Smooth muscle cell (in vitro differentiated cells): ENCODE measurements around the gene OMG. TPM values are rescaled to one million over a fixed set of nuclear protein-coding genes. Genes with fewer than 3 reads are reported as not detected.

Experiments
- DNase-seq: peaks from one replicate; lab custom pipeline; 2025; ENCODE audit not compliant: unreplicated experiment; lab: John Stamatoyannopoulos, UW
- H2AFZ ChIP-seq: fragments of 200-600 bp; sonication (generic); 2 replicates; pipeline ENCODE4 v1.6.0; 2016; ENCODE audit warnings: antibody characterized with exemption, low read depth, mild to moderate bottlenecking
- H3F3A ChIP-seq: fragments of 200-600 bp; sonication (generic); 2 replicates; pipeline ENCODE4 v1.6.0; 2017; ENCODE audit warnings: antibody characterized with exemption, low read depth
- H3K27ac ChIP-seq: fragments of 200-600 bp; sonication (generic); 2 replicates; pipeline ENCODE4 v1.5.1; 2016; ENCODE audit warnings: low read depth, mild to moderate bottlenecking
- H3K27me3 ChIP-seq: fragments of 200-600 bp; sonication (generic); 2 replicates; pipeline ENCODE4 v1.6.1; 2016; ENCODE audit warnings: low read depth, mild to moderate bottlenecking
- H3K36me3 ChIP-seq: fragments of 200-600 bp; sonication (generic); 2 replicates; pipeline ENCODE4 v1.5.1; 2016; ENCODE audit warnings: low read depth
- H3K4me1 ChIP-seq: fragments of 200-600 bp; sonication (generic); 2 replicates; pipeline ENCODE4 v1.5.1; 2016; ENCODE audit warnings: low read depth
- H3K4me2 ChIP-seq: fragments of 200-600 bp; sonication (generic); 2 replicates; pipeline ENCODE4 v1.6.0; 2016; ENCODE audit warnings: mild to moderate bottlenecking
- H3K4me3 ChIP-seq: fragments of 200-600 bp; sonication (generic); 2 replicates; pipeline ENCODE4 v1.5.1; 2016; ENCODE audit warnings: mild to moderate bottlenecking
- H3K79me2 ChIP-seq: fragments of 200-600 bp; sonication (generic); 2 replicates; pipeline ENCODE4 v1.6.0; 2016; ENCODE audit warnings: low read depth, mild to moderate bottlenecking
- H3K9ac ChIP-seq: fragments of 200-600 bp; sonication (generic); 2 replicates; pipeline ENCODE4 v1.6.0; 2016; ENCODE audit warnings: low read depth
- H3K9me3 ChIP-seq: fragments of 200-600 bp; sonication (generic); replicated peaks from 2 replicates; pipeline ENCODE4 v1.5.1; 2016; ENCODE audit warnings: low read depth
- H4K20me1 ChIP-seq: fragments of 200-600 bp; sonication (generic); 2 replicates; pipeline ENCODE4 v1.6.0; 2016; ENCODE audit warnings: low read depth
- WGBS: methylation state at CpG from one replicate; pipeline ENCODE4 v1.1.7; 2016; ENCODE audit warnings: low lambda C conversion rate; 5-methylcytosine and 5-hydroxymethylcytosine counted together
- polyA plus RNA-seq: library from polyadenylated mRNA; unstranded; fragments of >200 nt; fragmentation: Nextera tagmentation; extraction: Ambion mirVana; gene quantifications from 2 replicates; pipeline ENCODE4 v1.2.1, GENCODE V29; 2016
- total RNA-seq: library from RNA; depleted of rRNA; stranded (reverse); fragments of >200 nt; gene quantifications from 2 replicates; pipeline ENCODE4 v1.2.3, GENCODE V29; 2014
- TF ChIP-seq, protein P1 (sequence below): fragments of 200-600 bp; sonication (generic); IDR thresholded peaks from 2 replicates; pipeline ENCODE4 v1.5.1; 2017; ENCODE audit warnings: borderline replicate concordance, mild to moderate bottlenecking, antibody characterized with exemption; ENCODE audit not compliant: insufficient read depth, poor library complexity, severe bottlenecking

OMG gene
- total and polyA plus RNA-seq, 2 experiments from 2014 or later: 0.57 TPM; not detected in 1

DNA sequence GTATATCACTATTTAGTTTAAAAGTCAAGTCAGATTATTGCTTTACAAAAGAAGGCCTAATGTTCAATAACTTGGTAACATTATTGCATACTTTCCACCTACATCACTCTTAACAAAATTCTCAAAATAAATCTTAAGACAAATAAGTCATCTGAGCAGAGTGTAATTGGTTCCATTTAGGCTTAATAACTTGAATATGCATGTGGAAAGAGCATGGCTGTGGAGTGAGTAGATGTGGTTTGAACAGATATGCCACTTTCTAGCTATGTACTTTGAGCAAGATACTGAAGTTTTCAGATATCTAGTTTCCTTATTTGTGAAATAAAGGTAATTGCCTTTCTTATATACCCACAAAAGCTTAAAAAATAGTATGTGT lies 31.1 kb upstream of the OMG start:
- peaks cover 7% of the 10 kb centered on the region for H4K20me1 ChIP-seq
- TF ChIP-seq, protein P1, sequence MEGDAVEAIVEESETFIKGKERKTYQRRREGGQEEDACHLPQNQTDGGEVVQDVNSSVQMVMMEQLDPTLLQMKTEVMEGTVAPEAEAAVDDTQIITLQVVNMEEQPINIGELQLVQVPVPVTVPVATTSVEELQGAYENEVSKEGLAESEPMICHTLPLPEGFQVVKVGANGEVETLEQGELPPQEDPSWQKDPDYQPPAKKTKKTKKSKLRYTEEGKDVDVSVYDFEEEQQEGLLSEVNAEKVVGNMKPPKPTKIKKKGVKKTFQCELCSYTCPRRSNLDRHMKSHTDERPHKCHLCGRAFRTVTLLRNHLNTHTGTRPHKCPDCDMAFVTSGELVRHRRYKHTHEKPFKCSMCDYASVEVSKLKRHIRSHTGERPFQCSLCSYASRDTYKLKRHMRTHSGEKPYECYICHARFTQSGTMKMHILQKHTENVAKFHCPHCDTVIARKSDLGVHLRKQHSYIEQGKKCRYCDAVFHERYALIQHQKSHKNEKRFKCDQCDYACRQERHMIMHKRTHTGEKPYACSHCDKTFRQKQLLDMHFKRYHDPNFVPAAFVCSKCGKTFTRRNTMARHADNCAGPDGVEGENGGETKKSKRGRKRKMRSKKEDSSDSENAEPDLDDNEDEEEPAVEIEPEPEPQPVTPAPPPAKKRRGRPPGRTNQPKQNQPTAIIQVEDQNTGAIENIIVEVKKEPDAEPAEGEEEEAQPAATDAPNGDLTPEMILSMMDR: no peak
- H3K9me3 ChIP-seq: no peaks in the 10 kb centered on the region
- H3K79me2 ChIP-seq: no peaks in the 10 kb centered on the region
- peaks cover 10% of the 10 kb centered on the region for H3F3A ChIP-seq
- no peaks in the 10 kb centered on the region for H3K27me3 ChIP-seq
- no peaks in the 10 kb centered on the region for H3K36me3 ChIP-seq
- H3K4me3 ChIP-seq: no peak overlapping the region
- H3K27ac ChIP-seq: peak overlapping the region; percentile 90
- H3K9ac ChIP-seq: peak overlapping the region; percentile 63
- H2AFZ ChIP-seq: no peak overlapping the region
- H3K4me2 ChIP-seq: peak overlapping the region; percentile 38
- no peak for DNase-seq
- H3K4me1 ChIP-seq: no peaks in the 10 kb centered on the region

DNA sequence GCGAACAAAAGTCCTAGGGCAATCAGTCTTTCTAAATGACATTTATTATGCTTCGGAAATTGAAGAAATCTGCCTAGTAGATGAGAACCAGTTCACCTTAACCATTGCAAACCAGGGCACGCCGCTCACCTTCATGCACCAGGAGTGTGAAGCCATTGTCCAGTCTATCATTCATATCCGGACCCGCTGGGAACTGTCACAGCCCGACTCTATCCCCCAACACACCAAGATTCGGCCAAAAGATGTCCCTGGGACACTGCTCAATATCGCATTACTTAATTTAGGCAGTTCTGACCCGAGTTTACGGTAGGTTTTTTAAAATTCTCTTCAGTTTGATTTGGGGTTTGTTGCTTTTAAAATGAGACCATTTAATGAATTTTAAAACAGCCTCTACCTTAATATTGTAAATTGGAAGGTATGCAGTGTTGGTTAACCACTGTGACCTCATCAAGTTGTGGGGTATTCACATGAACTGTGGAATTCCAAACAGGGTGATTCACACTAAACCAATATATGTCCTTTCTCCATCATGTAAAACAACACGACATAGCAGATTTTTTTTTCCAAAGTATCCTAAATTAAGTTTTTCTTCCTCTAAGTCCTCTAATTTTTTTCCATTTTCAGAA lies 30.6 kb upstream of the OMG start:
- TF ChIP-seq, protein P1: no peak
- Histone ChIP-seq H2AFZ (no peak overlapping the region), H3K4me1 (no peaks in the 10 kb centered on the region), H3K9me3 (no peaks in the 10 kb centered on the region), H3F3A (peaks cover 10% of the 10 kb centered on the region), H3K27ac (peak overlapping the region; percentile 90), H3K4me3 (no peak overlapping the region), H3K36me3 (no peaks in the 10 kb centered on the region), H3K27me3 (no peaks in the 10 kb centered on the region), H3K4me2 (peak overlapping the region; percentile 53), H3K9ac (peak overlapping the region; percentile 63), H3K79me2 (peaks cover 2% of the 10 kb centered on the region), H4K20me1 (peaks cover 7% of the 10 kb centered on the region)
- no peak for DNase-seq
- 80% methylated on average over 12 of the region's 12 CpGs for WGBS

DNA sequence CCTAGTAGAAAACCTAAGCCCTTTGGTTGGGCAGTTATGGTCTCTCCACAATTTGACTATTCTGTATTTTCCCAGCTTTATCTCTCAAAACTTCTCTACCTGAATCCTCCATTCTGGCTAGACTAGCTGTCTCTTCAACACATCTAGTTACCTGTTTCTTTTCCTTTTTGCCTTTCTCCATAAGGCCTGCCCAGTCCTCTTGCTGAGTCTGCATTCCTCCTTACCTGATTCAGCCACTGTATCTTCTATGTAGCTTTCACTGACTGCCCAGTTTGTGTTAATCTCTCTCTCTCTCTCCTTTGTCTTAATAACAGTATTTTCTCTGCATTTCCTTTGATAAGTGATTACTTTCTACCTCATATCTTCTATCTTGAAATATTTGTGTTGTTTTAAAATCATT lies 26.5 kb upstream of the OMG start:
- H3K4me3 ChIP-seq: no peak overlapping the region
- H3K4me1 ChIP-seq: peaks cover 9% of the 10 kb centered on the region
- no peak overlapping the region for H3K4me2 ChIP-seq
- H3K36me3 ChIP-seq: no peaks in the 10 kb centered on the region
- peaks cover 2% of the 10 kb centered on the region for H3K79me2 ChIP-seq
- DNase-seq: no peak
- peaks cover 12% of the 10 kb centered on the region for H4K20me1 ChIP-seq
- TF ChIP-seq, protein P1: no peak
- no peaks in the 10 kb centered on the region for H3K9me3 ChIP-seq
- H3K27me3 ChIP-seq: no peaks in the 10 kb centered on the region
- no peak overlapping the region for H3K27ac ChIP-seq
- H2AFZ ChIP-seq: no peak overlapping the region
- peaks cover 6% of the 10 kb centered on the region for H3F3A ChIP-seq
- no peak overlapping the region for H3K9ac ChIP-seq

DNA sequence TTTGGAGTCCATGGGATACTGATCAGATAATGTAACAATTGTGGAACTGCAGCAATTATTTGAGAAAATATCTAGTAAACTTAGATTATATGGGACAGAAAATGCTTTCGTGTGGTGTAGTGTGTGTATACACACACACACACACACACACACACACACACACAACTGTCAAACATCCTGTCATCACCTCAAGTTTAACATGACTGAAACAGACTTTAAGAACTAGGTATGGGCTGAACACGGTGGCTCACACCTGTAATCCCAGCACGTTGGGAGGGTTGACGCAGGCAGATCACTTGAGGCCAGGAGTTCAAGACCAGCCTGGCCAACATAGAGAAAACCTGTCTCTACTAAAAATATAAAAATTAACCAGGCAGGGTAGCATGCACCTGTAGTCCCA lies 24.9 kb upstream of the OMG start:
- no peaks in the 10 kb centered on the region for H3K27me3 ChIP-seq
- TF ChIP-seq, protein P1: no peak
- peak overlapping the region; percentile 64 for H3K4me2 ChIP-seq
- 100% methylated on average over 4 of the region's 4 CpGs for whole genome bisulfite sequencing
- H3K27ac ChIP-seq: peak overlapping the region; percentile 75
- no peak for DNase-seq
- no peaks in the 10 kb centered on the region for H3K9me3 ChIP-seq
- H2AFZ ChIP-seq: no peak overlapping the region
- H4K20me1 ChIP-seq: peaks cover 7% of the 10 kb centered on the region
- H3K36me3 ChIP-seq: no peaks in the 10 kb centered on the region
- H3K4me3 ChIP-seq: no peak overlapping the region
- H3K79me2 ChIP-seq: peaks cover 2% of the 10 kb centered on the region
- peaks cover 9% of the 10 kb centered on the region for H3K4me1 ChIP-seq
- H3K9ac ChIP-seq: no peak overlapping the region
- H3F3A ChIP-seq: peaks cover 4% of the 10 kb centered on the region
